K562 (cell line): ENCODE data around the gene GLYATL3. TPM values are rescaled to one million over a fixed set of nuclear protein-coding genes. Genes with fewer than 3 reads are reported as not detected.

Source experiments
- ATAC-seq: fragments of 200-7000 bp; cut with Tn5 transposase; 3 replicates; pipeline ENCODE4 v1.9.1; 2020; ENCODE audit warnings: moderate library complexity
- BruUV-seq: library from RNA; stranded (reverse); fragments of 400-500 nt; replicated peaks from 2 replicates; lab custom pipeline; 2021; lab: Mats Ljungman, UMichigan
- CTCF ChIA-PET: fragments of 300-600 bp; formaldehyde crosslinking; extraction: SDS; loops from one replicate; lab custom pipeline; 2021; ENCODE audit warnings: low intra/inter-chr PET ratio; lab: Yijun Ruan, JAX
- POLR2A ChIA-PET: fragments of 300-600, 350-650 bp; sonication (Branson Sonifier 250); formaldehyde crosslinking; extraction: SDS; loops from one replicate; lab custom pipeline; 2021; ENCODE audit warnings: antibody characterized with exemption, inconsistent platforms; lab: Yijun Ruan, JAX
- DNase-seq, 4 experiments: peaks; one replicate each; pipeline versions ENCODE4 v3.0.0 to v3.0.0-alpha.2; 2011 to 2018; ENCODE audit warnings: low spot score in 3 of 4, mixed read lengths in 3 of 4; ENCODE audit errors: extremely low read depth in 1 of 4
- FAIRE-seq: peaks from 2 replicates; lab custom pipeline; 2011; peaks lifted over from hg19 to GRCh38; lab: Jason Lieb, UNC
- H2AFZ ChIP-seq: 2 replicates; pipeline ENCODE4 v1.6.0; 2011; ENCODE audit warnings: low read depth, low read length, control low read depth, inconsistent platforms
- H3K27ac ChIP-seq: fragments of 200-600 bp; 3 replicates; pipeline ENCODE4 v1.8.0; 2011; ENCODE audit warnings: low read depth, mild to moderate bottlenecking, control low read depth, inconsistent platforms, low read length, moderate library complexity, mixed read lengths; ENCODE audit errors: extremely low read depth
- H3K27me3 ChIP-seq, 2 experiments: fragments of 300-600 bp in 1 of 2; 2 replicates in 1 of 2; 3 replicates in 1 of 2; pipeline versions ENCODE4 v1.6.0 to v1.8.0; 2011; ENCODE audit warnings: inconsistent platforms in 2 of 2, low read length in 2 of 2, mild to moderate bottlenecking in 1 of 2, mixed read lengths in 1 of 2, moderate library complexity in 1 of 2; ENCODE audit not compliant: control insufficient read depth in 2 of 2, insufficient read depth in 2 of 2
- H3K36me3 ChIP-seq: fragments of 300-600 bp; 3 replicates; pipeline ENCODE4 v1.8.0; 2011; ENCODE audit warnings: mild to moderate bottlenecking, low read length, inconsistent platforms; ENCODE audit not compliant: control insufficient read depth, insufficient read depth
- H3K4me1 ChIP-seq, 2 experiments: fragments of 200-600 bp in 1 of 2; replicated peaks in 1 of 2; 2 replicates in 1 of 2; 3 replicates in 1 of 2; pipeline versions ENCODE4 v1.5.1 to v1.8.0; 2011; ENCODE audit warnings: inconsistent platforms in 2 of 2, low read length in 2 of 2, mild to moderate bottlenecking in 1 of 2, mixed read lengths in 1 of 2, moderate library complexity in 1 of 2; ENCODE audit not compliant: control insufficient read depth in 2 of 2, insufficient read depth in 2 of 2
- H3K4me2 ChIP-seq: 2 replicates; pipeline ENCODE4 v1.6.1; 2011; ENCODE audit warnings: low read length, control low read depth, inconsistent platforms, mixed read lengths; ENCODE audit not compliant: insufficient read depth
- H3K4me3 ChIP-seq: fragments of 200-600 bp; sonication (generic), shearing (Covaris generic); 2 replicates; pipeline ENCODE4 v1.5.1; 2016; ENCODE audit warnings: control low read depth, inconsistent platforms
- H3K79me2 ChIP-seq: fragments of 200-600 bp; 3 replicates; pipeline ENCODE4 v1.8.0; 2011; ENCODE audit warnings: low read length, inconsistent platforms; ENCODE audit not compliant: control insufficient read depth, insufficient read depth
- H3K9ac ChIP-seq, 2 experiments: 2 replicates each; pipeline versions ENCODE4 v1.6.0 to v1.6.1; 2011; ENCODE audit warnings: low read depth in 2 of 2, low read length in 2 of 2, control low read depth in 1 of 2, inconsistent platforms in 1 of 2, mild to moderate bottlenecking in 1 of 2, mixed read lengths in 1 of 2; ENCODE audit not compliant: insufficient read depth in 1 of 2
- H3K9me1 ChIP-seq: one replicate; pipeline ENCODE4 v1.6.0; 2011; ENCODE audit warnings: inconsistent platforms, mild to moderate bottlenecking, low read length, moderate library complexity; ENCODE audit not compliant: control insufficient read depth, insufficient read depth
- H3K9me3 ChIP-seq: replicated peaks from 2 replicates; pipeline ENCODE4 v1.5.1; 2011; ENCODE audit warnings: low read depth, low read length, inconsistent platforms; ENCODE audit not compliant: control insufficient read depth, insufficient read depth
- H4K20me1 ChIP-seq: replicated peaks from 2 replicates; pipeline ENCODE4 v1.6.1; 2011; ENCODE audit warnings: low read length, inconsistent platforms, mixed read lengths; ENCODE audit not compliant: control insufficient read depth, insufficient read depth
- BRCA1 ChIP-seq, 2 experiments: fragments of 450-650 bp in 1 of 2; sonication (generic) in 1 of 2; formaldehyde crosslinking in 1 of 2; IDR thresholded peaks; 2 replicates each; pipeline versions ENCODE4 v1.5.0 to v1.6.1; 2017 to 2020; ENCODE audit warnings: mild to moderate bottlenecking in 1 of 2, missing genetic modification reagents in 1 of 2
- CBFB ChIP-seq: sonication (generic); formaldehyde crosslinking; IDR thresholded peaks from 2 replicates; pipeline ENCODE4 v1.4.0; 2020; ENCODE audit warnings: mild to moderate bottlenecking, missing genetic modification reagents
- CBX1 ChIP-seq: sonication (generic); IDR thresholded peaks from 2 replicates; pipeline ENCODE4 v1.6.1; 2016; ENCODE audit warnings: antibody characterized with exemption, low read depth, mild to moderate bottlenecking
- CBX3 ChIP-seq, 2 experiments: IDR thresholded peaks; 1 replicate in 1 of 2; 2 replicates in 1 of 2; pipeline ENCODE4 v1.6.1; 2012; ENCODE audit warnings: inconsistent platforms in 2 of 2, low read length in 2 of 2, borderline replicate concordance in 1 of 2, control low read depth in 1 of 2
- CLOCK ChIP-seq: fragments of 250-450 bp; sonication (Bioruptor Pico); IDR thresholded peaks from 2 replicates; pipeline ENCODE4 v1.4.0; 2020; ENCODE audit warnings: mild to moderate bottlenecking, moderate library complexity, borderline replicate concordance
- CREB1 ChIP-seq, 2 experiments: sonication (generic) in 1 of 2; formaldehyde crosslinking in 1 of 2; IDR thresholded peaks; 2 replicates each; pipeline versions ENCODE4 v1.6.1 to v1.8.0; 2012 to 2022; ENCODE audit warnings: inconsistent platforms in 1 of 2, mild to moderate bottlenecking in 1 of 2, missing genetic modification reagents in 1 of 2, moderate library complexity in 1 of 2
- KDM4B ChIP-seq, 2 experiments: fragments of 450-650 bp in 1 of 2; sonication (generic) in 1 of 2; IDR thresholded peaks; 2 replicates each; pipeline ENCODE4 v1.6.1; 2016 to 2017; ENCODE audit warnings: borderline replicate concordance in 2 of 2, antibody characterized with exemption in 1 of 2, low read depth in 1 of 2, mild to moderate bottlenecking in 1 of 2
- MAFG ChIP-seq: fragments of 450-650 bp; conservative IDR thresholded peaks from 2 replicates; pipeline ENCODE4 v1.6.1; 2016; ENCODE audit warnings: missing genetic modification characterization, missing compliant biosample characterization
- MCM3 ChIP-seq: fragments of 450-650 bp; IDR thresholded peaks from 2 replicates; pipeline ENCODE4 v1.6.1; 2016
- RUNX1 ChIP-seq: sonication (generic); IDR thresholded peaks from 2 replicates; pipeline ENCODE4 v1.6.1; 2016; ENCODE audit warnings: antibody characterized with exemption, low read depth
- SIX5 ChIP-seq, 2 experiments: IDR thresholded peaks; 2 replicates each; pipeline ENCODE4 v1.6.1; 2011; ENCODE audit warnings: low read length in 2 of 2, borderline replicate concordance in 1 of 2, low read depth in 1 of 2, mild to moderate bottlenecking in 1 of 2, moderate library complexity in 1 of 2; ENCODE audit not compliant: insufficient read depth in 1 of 2
- ZNF398 ChIP-seq: fragments of 250-450 bp; sonication (Bioruptor Pico); IDR thresholded peaks from 2 replicates; pipeline ENCODE4 v1.8.0; 2021; ENCODE audit warnings: moderate library complexity, mild to moderate bottlenecking, inconsistent platforms
- WGBS: fragments of 100-300 bp; shearing (Covaris generic); methylation state at CpG from one replicate; pipeline ENCODE4 v1.1.6; 2016; ENCODE audit warnings: low coverage, mixed read lengths; ENCODE audit not compliant: insufficient coverage; ENCODE audit errors: missing lambda C conversion rate; 5-methylcytosine and 5-hydroxymethylcytosine counted together
- in situ Hi-C: fragments of 300-500 bp; cut with MboI; formaldehyde crosslinking; loops from 4 replicates; pipeline ENCODE4 v1.15.0; 2018; ENCODE audit warnings: inconsistent platforms, mixed read lengths
- intact Hi-C: fragments of 100-400 bp; cut with micrococcal nuclease; formaldehyde crosslinking; loops from 2 replicates; pipeline ENCODE4 v1.14.2; 2022
- polyA plus RNA-seq, 8 experiments: library from polyadenylated mRNA; depleted of rRNA in 4 of 8; stranded (reverse) in 5 of 8; unstranded in 3 of 8; fragments of >200 nt; fragmentation: Nextera tagmentation in 2 of 8; fragmentation: Illumina TruSeq in 1 of 8; extraction: Ambion mirVana in 2 of 8; extraction: Trizol in 1 of 8; gene quantifications; 2 replicates each; pipeline versions ENCODE4 v1.2.1 to v1.2.3, GENCODE V29; 2011 to 2014; ENCODE audit warnings: inconsistent platforms in 1 of 8, missing spikeins in 1 of 8
- total RNA-seq, 7 experiments: library from RNA; depleted of rRNA in 6 of 7; stranded (reverse); fragments of >200 nt in 6 of 7; fragmentation: Illumina TruSeq in 2 of 7; extraction: Trizol in 2 of 7; gene quantifications; 2 replicates each; pipeline versions ENCODE4 v1.2.1 to v1.2.3, GENCODE V29; 2011 to 2021; ENCODE audit warnings: low replicate concordance in 1 of 7

The GLYATL3 gene
- total and polyA plus RNA-seq, 9 of the 15 experiments (the other 6 are each of a cell fraction or from before 2014, with no cell fraction given), result not detected

GRCh38 chr6:49517919-49518318 is 18.2 kb downstream of the GLYATL3 start:
- Histone ChIP-seq H4K20me1 (no peaks in the 10 kb centered on the region), H3K4me2 (no peak overlapping the region), H3K79me2 (no peaks in the 10 kb centered on the region), H3K27me3 (no peaks in the 10 kb centered on the region), H3K4me1 (no peaks in the 10 kb centered on the region), H3K27ac (no peak overlapping the region), H3K9ac (no peak overlapping the region), H3K9me3 (no peaks in the 10 kb centered on the region), H2AFZ (no peak overlapping the region), H3K36me3 (no peaks in the 10 kb centered on the region), H3K9me1 (no peaks in the 10 kb centered on the region), H3K4me3 (no peak overlapping the region)
- POLR2A ChIA-PET, result interaction anchor here (1.0 kb wide), 2 partner anchors 15 to 71 kb away, joined by 3 to 4 read pairs; no protein-coding TSS in a partner anchor
- no TSS peak for BruUV-seq
- intact Hi-C loops, result no loop called here
- in situ Hi-C loops, result no loop called here
- ATAC-seq (no peak), DNase-seq (no peak), FAIRE-seq (no peak)
- CTCF ChIA-PET, result no interaction called here
- TF ChIP-seq ZNF398 (CRISPR knock-in tag), result no peak
- TF ChIP-seq MAFG (tag), result no peak
- no peak for TF ChIP-seq BRCA1 (IDR thresholded peaks at IDR 0.05)
- TF ChIP-seq BRCA1 (CRISPR knock-in tag; IDR thresholded peaks at IDR 0.05), result no peak
- TF ChIP-seq KDM4B (IDR thresholded peaks at IDR 0.05; ENCODE audit: borderline replicate concordance in 2 of 2, low read depth in 1 of 2), result no peak
- TF ChIP-seq CBFB, result no peak
- TF ChIP-seq CBX3 (IDR thresholded peaks at IDR 0.05; ENCODE audit: borderline replicate concordance in 1 of 2, low read length in 2 of 2), result no peak
- TF ChIP-seq RUNX1, result no peak
- TF ChIP-seq MCM3, result no peak
- TF ChIP-seq CLOCK (CRISPR knock-in tag), result no peak
- no peak for TF ChIP-seq CREB1 (IDR thresholded peaks at IDR 0.05)
- no peak for TF ChIP-seq CREB1 (CRISPR knock-in tag; IDR thresholded peaks at IDR 0.05)
- no peak for TF ChIP-seq SIX5 (IDR thresholded peaks at IDR 0.05; ENCODE audit: borderline replicate concordance in 1 of 2, insufficient read depth in 1 of 2, low read depth in 1 of 2, low read length in 2 of 2)
- no peak for TF ChIP-seq CBX1
- WGBS, result 29% methylated on average over 2 of the region's 2 CpGs
